KBM-7 (cell line): ENCODE results near the gene GPR35.
A peak's percentile ranks its signal among the peaks of the same experiment; 100 is the strongest.
"Not testable (repeated sequence)": the region's sequence is repeated elsewhere in the genome, so short reads cannot be mapped to it uniquely, and the experiment has no call there.

ENCODE experiments used
- DNase-seq: peaks from one replicate; pipeline ENCODE4 v3.0.0-alpha.2; 2015
- in situ Hi-C: fragments of 300-500 bp; cut with MboI; formaldehyde crosslinking; loops from 2 replicates; pipeline ENCODE4 v1.14.3; 2020; ENCODE audit warnings: low sequenced_read_pairs, low pct_unique_long_range_greater_than_20kb, mixed read lengths

GPR35 gene

GRCh38 chr2:240600451-240600961 is 24.8 kb upstream of the GPR35 start:
- DNase-seq = no peak
- in situ Hi-C loops = no loop called here

- in situ Hi-C loops = no loop called here
Observed at GRCh38 chr2:240601061-240601830, 24.0 kb upstream of the GPR35 start.

GRCh38 chr2:240601831-240602160 is 23.5 kb upstream of the GPR35 start:
- in situ Hi-C loops = no loop called here
- DNase-seq = no peak

More at GRCh38 chr2:240601061-240601830, 24.0 kb upstream of the GPR35 start:
- no peak for DNase-seq

DNA sequence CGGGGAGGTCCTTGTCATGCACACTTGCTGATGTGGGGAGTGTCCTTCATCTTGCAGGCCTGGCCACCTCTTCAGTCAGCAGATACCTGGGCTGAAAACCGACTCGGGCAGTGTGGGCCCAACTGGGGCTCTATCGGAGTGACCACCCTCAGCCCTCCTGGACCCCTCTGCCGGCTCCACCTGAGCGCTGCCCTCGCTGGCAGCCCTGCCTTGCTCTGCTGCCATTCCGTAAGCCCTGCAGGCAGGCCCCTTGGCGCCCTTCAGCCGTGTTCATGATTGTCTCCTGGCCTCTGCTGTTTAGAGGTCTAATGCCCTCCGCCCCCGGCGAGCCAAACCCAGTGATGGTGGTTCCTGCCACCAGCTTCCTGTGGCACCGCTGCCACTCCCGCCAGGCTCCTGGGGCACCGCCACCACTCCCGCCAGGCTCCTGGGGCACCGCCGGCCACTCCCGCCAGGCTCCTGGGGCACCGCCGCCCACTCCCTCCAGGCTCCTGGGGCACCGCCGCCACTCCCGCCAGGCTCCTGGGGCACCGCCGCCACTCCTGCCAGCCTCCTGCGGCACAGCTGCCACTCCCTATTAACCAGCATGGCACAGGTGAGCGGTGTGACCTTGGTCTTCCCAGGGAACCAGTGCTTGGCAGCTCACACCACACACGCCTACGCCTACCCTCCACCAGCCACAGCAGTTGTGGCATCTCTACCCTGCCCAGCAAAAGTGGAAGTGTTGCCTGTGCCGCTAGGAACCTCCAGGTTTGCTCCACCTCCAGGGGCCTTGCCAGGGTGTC is 22.8 kb upstream of the GPR35 start:
- no peak for DNase-seq
- in situ Hi-C loops = no loop called here

GRCh38 chr2:240603081-240603835 is 22.0 kb upstream of the GPR35 start:
- in situ Hi-C loops = no loop called here
- no peak for DNase-seq

- no peak for DNase-seq
- in situ Hi-C loops = no loop called here
Observed at GRCh38 chr2:240603846-240604245, 21.4 kb upstream of the GPR35 start.

DNA sequence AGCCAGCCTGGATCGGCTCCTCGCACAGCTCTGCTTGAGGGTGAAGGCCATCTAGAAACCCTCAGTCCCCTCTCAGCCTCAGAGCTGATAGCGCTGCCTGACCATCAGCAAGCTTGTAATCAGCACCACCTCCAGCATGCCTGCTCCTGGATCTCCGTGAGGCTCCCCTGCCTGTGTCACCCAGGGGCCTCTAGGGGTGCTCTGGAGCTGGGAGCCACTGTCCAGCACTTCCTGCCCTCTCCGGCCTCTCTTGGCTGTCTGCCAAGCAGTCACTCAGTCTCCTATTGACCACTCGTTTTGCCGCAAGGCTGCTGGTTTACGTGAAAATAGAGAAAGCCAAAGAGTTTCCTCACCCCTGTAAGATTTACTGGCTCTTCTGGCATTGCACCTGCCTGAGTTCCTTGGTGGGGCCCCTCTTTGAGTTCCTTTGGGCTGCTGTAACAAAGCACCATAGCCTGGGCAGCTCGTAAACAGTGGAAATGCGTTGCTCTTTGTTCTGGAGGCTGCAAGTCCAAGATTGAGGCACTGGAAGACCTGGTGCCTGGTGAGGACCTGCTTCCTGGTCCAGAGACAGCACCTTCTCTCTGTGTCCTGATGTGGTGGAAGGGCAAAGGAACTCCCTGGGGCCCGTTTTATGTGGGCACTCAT is 20.9 kb upstream of the GPR35 start:
- DNase-seq = no peak
- in situ Hi-C loops = no loop called here

DNA sequence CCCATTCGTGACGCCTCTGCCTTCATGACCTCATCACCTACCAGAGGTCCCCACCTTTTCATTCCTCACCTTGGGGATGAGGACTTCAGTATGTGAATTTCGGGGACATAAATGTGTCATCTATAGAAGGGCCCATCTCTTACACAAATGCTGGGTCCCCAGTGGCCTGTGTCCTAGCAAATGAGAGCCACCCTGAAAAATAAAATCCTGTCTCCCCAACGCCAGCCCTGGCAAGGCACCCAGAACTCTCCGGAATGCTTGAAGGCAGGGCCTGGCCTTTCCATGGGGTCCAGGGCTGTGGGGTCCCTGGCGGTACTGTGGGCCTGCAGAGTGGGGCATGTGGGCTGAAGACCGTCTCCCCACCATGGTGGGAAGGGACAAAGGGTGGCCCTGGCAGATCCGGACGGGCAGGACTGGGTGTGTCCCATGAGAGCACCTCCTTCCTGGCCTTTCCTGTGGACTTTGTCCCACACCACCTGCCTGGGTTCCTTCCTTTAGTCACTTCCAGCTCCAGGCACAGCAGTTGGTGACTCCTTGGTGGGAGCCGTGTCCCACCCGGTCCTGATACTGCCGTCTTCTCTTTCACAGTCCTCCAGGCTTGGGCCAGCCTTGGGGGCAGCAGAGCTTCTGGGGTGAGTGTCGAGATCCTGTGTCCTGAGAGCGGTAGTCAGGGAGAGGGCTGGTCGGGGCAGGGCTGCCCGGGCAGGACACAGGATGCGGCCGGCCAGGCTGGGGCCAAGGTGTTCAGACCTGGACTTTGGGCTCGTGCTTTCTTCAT is 20.2 kb upstream of the GPR35 start:
- in situ Hi-C loops = no loop called here

DNA sequence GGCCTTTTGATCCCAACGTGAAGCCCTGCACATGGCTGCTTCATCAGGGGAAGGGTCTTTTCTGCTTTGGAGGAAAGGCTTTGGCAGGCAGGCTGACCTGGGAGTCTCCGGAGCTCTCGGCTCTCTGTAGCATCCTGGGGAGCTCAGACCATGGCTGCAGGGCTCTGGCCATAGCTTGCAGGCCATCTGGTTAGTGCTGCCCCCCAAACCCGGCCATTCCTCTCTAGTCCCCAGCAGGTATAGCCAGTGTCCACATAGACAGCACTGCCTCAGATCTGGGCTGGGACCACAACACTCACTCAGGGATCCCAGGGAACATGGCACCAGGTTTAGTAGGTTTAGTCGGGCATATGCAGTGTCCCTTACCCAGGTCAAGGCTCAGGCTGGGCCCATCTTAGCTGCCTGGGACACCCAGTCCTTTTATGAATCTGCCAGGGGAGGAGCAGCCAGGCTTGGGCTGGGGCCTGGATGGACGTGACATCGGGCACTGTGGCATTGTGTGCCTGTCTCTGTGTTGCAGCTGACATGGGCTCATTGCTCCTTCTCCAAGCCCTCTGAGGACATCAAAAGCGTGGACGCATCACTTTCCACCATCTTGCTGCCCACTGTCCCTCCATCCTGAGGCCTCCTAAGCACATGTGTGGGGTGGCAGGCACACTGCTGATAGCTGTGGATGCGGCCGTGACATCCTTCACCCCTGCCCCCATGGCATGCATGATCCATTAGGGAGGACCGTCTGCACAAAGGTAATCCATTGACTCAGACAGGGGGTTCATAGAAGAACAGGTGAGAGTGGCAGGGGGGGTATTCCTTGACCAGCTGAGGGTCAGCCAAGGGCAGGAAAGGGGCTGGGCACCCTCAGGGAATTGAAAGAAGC is 19.2 kb upstream of the GPR35 start:
- in situ Hi-C loops = no loop called here
- no peak for DNase-seq

More for the DNA sequence above, 20.2 kb upstream of the GPR35 start:
- DNase-seq = no peak

DNA sequence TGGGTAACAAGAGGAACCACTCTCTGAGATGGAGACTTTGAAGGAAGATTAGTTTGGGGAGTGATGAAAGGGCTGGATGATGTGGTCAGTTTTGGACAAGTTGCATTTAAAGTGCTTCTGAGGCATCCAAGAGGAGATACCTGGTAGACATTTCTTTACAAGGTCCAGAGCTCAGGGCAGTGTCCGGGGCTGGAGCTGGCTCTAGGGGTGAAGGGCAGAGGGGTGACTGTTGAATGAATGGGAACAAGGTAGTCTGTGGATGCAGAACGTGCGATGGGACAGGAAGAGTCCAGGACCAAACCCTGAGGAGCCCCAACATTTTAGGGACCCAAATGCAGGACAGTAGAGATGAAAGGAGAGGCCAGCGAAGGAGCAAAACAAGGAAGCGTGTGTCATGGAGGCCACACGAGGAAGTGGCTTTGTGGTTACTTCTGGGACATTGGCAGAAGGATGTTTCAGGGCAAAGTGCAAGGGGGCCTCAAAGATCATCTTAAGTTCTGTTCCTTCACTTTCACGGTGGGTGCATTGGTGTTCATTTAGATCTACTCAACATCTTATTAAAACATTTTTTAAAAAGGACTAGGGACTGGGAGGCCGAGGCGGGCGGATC is 13.6 kb upstream of the GPR35 start:
- DNase-seq = peak; percentile 63
- in situ Hi-C loops = no loop called here

DNA sequence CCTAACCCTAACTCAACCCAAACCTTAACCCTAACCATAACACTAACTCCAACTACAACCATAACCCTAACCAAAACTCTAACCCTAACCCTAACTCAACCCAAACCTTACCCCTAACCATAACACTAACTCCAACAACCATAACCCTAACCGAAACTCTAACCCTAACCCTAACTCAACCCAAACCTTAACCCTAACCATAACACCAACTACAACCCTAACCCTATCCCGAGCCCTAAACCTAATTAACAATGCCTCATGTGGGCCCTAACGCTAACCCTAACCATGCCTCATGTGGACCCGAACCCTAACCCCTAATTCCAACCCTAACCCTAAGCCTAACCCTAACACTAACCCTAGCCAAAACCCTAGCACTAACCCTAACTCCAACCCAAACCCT is 11.5 kb upstream of the GPR35 start:
- in situ Hi-C loops = no loop called here
- no peak for DNase-seq

GRCh38 chr2:240614391-240614790 is 10.9 kb upstream of the GPR35 start:
- in situ Hi-C loops = no loop called here
- no peak for DNase-seq

DNA sequence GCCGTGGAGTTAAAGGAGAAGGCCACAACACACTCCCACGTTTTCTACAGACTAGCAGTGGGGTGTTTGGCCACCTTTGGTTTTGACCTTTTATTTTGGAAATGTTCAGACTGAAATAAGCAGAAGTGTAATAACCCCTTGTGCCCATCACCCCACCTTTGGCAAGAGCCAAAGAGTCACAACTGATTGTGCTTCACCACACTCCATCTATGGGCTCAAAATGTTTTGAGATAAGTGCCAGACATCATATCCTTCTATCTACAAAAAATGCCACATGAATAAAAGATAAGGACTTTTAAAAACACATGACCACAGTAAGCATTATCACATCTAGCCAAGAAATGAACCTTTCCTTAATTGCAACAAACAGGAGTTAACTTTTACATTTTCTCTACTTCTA is 9.9 kb upstream of the GPR35 start:
- peak; percentile 7 for DNase-seq
- in situ Hi-C loops = no loop called here

GRCh38 chr2:240615820-240616547 is 9.3 kb upstream of the GPR35 start:
- DNase-seq = peak; percentile 26
- in situ Hi-C loops = no loop called here

DNA sequence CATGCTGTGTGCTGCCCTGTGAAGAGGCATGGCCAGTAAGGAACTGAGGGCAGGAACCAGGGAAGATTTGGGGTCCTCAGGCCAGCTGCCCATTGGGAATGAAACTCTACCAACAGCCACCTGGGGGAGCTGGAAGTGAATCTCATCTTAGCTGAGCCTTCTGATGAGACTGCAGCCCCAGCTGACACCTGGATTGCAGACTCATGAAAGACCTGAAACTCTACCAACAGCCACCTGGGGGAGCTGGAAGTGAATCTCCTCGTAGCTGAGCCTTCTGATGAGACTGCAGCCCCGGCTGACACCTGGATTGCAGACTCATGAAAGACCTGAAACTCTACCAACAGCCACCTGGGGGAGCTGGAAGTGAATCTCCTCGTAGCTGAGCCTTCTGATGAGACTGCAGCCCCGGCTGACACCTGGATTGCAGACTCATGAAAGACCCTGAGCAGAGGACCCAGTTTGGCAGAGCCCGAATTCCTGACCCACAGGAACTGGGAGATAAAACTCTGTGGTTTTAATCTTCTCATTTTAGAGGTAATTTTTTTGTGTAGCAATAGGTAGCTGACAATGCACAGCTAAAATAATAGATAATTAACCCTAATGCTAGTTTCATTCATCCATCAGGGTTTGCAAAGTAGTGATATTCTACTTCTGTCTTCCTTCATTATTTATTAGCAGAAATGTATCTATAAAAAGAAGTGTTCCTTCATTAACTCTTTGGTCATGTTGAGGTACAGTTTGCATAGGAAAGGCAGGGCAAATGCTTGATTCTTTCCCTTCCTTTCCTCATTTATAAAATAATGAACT is 8.2 kb upstream of the GPR35 start:
- in situ Hi-C loops = not testable (repeated sequence)
- DNase-seq = peak; percentile 24

DNA sequence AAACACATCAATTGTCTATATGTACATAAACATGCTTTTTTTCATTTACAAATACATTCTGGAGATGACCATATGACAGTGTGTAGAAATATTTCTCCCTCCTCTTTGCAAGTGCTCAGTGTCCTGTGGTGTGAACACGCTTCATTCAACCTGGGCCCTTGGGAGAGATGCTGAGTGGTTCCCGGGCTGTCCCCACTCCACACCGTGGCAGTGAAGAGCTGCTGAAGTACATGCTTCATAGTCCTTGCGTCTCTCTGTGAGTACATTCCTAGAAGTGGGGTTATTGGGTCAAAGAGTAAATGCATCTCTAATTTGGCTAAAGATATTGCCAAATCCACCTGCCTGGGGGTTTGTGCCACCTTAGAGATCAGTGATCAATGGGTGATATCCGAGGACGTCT is 6.5 kb upstream of the GPR35 start:
- in situ Hi-C loops = no loop called here

More for the DNA sequence above, 6.5 kb upstream of the GPR35 start:
- no peak for DNase-seq
